ENCODE results near the gene ARHGEF39.

ARHGEF39 gene

GRCh38 chr9:35700031-35700430 is 35.0 kb upstream of the ARHGEF39 start:
- no peak for TF ChIP-seq CTCF (IDR thresholded peaks at IDR 0.05; ENCODE audit: low read depth, low read length)
- no peak for DNase-seq (ENCODE audit: extremely low read depth, low read depth)

GRCh38 chr9:35698231-35698630 is 33.2 kb upstream of the ARHGEF39 start:
- DNase-seq (ENCODE audit: extremely low read depth, low read depth): no peak
- no peak for TF ChIP-seq CTCF (IDR thresholded peaks at IDR 0.05; ENCODE audit: low read depth, low read length)

GRCh38 chr9:35697486-35697885 is 32.5 kb upstream of the ARHGEF39 start:
- no peak for DNase-seq (ENCODE audit: extremely low read depth, low read depth)
- no peak for TF ChIP-seq CTCF (IDR thresholded peaks at IDR 0.05; ENCODE audit: low read depth, low read length)

- TF ChIP-seq CTCF (IDR thresholded peaks at IDR 0.05; ENCODE audit: low read depth, low read length): peak; percentile 93
- DNase-seq (ENCODE audit: extremely low read depth, low read depth): no peak
Observed at GRCh38 chr9:35696520-35697215, 31.7 kb upstream of the ARHGEF39 start.

- no peak for TF ChIP-seq CTCF (IDR thresholded peaks at IDR 0.05; ENCODE audit: low read depth, low read length)
- no peak for DNase-seq (ENCODE audit: extremely low read depth, low read depth)
Observed at GRCh38 chr9:35695943-35696401, 31.0 kb upstream of the ARHGEF39 start.

- TF ChIP-seq CTCF (IDR thresholded peaks at IDR 0.05; ENCODE audit: low read depth, low read length): no peak
- no peak for DNase-seq (ENCODE audit: extremely low read depth, low read depth)
Observed at GRCh38 chr9:35691757-35692301, 26.8 kb upstream of the ARHGEF39 start.

- TF ChIP-seq CTCF (IDR thresholded peaks at IDR 0.05; ENCODE audit: low read depth, low read length): no peak
- no peak for DNase-seq (ENCODE audit: extremely low read depth, low read depth)
Observed at GRCh38 chr9:35691334-35691650, 26.3 kb upstream of the ARHGEF39 start.
